HEK293 (cell line): ENCODE measurements around the gene UPP2.

Experiments
- FEZF1 ChIP-seq: fragments of 450-650 bp; formaldehyde crosslinking; IDR thresholded peaks from 2 replicates; pipeline ENCODE4 v1.5.1; 2016; ENCODE audit warnings: missing biosample characterization, missing genetic modification characterization
- GLIS1 ChIP-seq: fragments of 450-650 bp; formaldehyde crosslinking; IDR thresholded peaks from 2 replicates; pipeline ENCODE4 v1.5.1; 2016; ENCODE audit warnings: missing biosample characterization, missing genetic modification characterization
- MZF1 ChIP-seq: fragments of 450-650 bp; formaldehyde crosslinking; IDR thresholded peaks from 2 replicates; pipeline ENCODE4 v1.5.1; 2017; ENCODE audit warnings: missing biosample characterization, missing genetic modification characterization, borderline replicate concordance
- RBAK ChIP-seq: fragments of 450-650 bp; formaldehyde crosslinking; IDR thresholded peaks from 2 replicates; pipeline ENCODE4 v1.5.1; 2016; ENCODE audit warnings: missing biosample characterization, missing genetic modification characterization
- ZBTB6 ChIP-seq: fragments of 450-650 bp; formaldehyde crosslinking; IDR thresholded peaks from 2 replicates; pipeline ENCODE4 v1.5.1; 2017; ENCODE audit warnings: missing biosample characterization, missing genetic modification characterization
- ZNF560 ChIP-seq: fragments of 450-650 bp; formaldehyde crosslinking; IDR thresholded peaks from 2 replicates; pipeline ENCODE4 v1.5.1; 2017; ENCODE audit warnings: missing biosample characterization, missing genetic modification characterization, borderline replicate concordance
- ZSCAN4 ChIP-seq: fragments of 450-650 bp; formaldehyde crosslinking; IDR thresholded peaks from 2 replicates; pipeline ENCODE4 v1.5.1; 2017; ENCODE audit warnings: missing biosample characterization, missing genetic modification characterization
- TF ChIP-seq, protein P1 (sequence below): fragments of 450-650 bp; formaldehyde crosslinking; IDR thresholded peaks from 2 replicates; pipeline ENCODE4 v1.5.1; 2016; ENCODE audit warnings: missing biosample characterization, missing genetic modification characterization
- TF ChIP-seq, protein P2 (sequence below): fragments of 450-650 bp; formaldehyde crosslinking; IDR thresholded peaks from 2 replicates; pipeline ENCODE4 v1.5.1; 2017; ENCODE audit warnings: missing biosample characterization, missing genetic modification characterization

- TF ChIP-seq FEZF1 (no peak), RBAK (tag by site-specific recombination) (no peak), ZBTB6 (tag by site-specific recombination) (no peak), ZSCAN4 (tag by site-specific recombination) (no peak), ZNF560 (no peak), MZF1 (tag by site-specific recombination) (no peak), GLIS1 (tag by site-specific recombination) (no peak)
- TF ChIP-seq, protein P1, sequence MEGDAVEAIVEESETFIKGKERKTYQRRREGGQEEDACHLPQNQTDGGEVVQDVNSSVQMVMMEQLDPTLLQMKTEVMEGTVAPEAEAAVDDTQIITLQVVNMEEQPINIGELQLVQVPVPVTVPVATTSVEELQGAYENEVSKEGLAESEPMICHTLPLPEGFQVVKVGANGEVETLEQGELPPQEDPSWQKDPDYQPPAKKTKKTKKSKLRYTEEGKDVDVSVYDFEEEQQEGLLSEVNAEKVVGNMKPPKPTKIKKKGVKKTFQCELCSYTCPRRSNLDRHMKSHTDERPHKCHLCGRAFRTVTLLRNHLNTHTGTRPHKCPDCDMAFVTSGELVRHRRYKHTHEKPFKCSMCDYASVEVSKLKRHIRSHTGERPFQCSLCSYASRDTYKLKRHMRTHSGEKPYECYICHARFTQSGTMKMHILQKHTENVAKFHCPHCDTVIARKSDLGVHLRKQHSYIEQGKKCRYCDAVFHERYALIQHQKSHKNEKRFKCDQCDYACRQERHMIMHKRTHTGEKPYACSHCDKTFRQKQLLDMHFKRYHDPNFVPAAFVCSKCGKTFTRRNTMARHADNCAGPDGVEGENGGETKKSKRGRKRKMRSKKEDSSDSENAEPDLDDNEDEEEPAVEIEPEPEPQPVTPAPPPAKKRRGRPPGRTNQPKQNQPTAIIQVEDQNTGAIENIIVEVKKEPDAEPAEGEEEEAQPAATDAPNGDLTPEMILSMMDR (tag by site-specific recombination), result no peak
- TF ChIP-seq, protein P2, sequence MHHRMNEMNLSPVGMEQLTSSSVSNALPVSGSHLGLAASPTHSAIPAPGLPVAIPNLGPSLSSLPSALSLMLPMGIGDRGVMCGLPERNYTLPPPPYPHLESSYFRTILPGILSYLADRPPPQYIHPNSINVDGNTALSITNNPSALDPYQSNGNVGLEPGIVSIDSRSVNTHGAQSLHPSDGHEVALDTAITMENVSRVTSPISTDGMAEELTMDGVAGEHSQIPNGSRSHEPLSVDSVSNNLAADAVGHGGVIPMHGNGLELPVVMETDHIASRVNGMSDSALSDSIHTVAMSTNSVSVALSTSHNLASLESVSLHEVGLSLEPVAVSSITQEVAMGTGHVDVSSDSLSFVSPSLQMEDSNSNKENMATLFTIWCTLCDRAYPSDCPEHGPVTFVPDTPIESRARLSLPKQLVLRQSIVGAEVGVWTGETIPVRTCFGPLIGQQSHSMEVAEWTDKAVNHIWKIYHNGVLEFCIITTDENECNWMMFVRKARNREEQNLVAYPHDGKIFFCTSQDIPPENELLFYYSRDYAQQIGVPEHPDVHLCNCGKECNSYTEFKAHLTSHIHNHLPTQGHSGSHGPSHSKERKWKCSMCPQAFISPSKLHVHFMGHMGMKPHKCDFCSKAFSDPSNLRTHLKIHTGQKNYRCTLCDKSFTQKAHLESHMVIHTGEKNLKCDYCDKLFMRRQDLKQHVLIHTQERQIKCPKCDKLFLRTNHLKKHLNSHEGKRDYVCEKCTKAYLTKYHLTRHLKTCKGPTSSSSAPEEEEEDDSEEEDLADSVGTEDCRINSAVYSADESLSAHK (tag by site-specific recombination), result no peak
Observed at GRCh38 chr2:158125756-158126498, 24.3 kb downstream of the UPP2 start.
